ENCODE results near the gene EHD1. TPM values are rescaled to one million over a fixed set of nuclear protein-coding genes. Genes with fewer than 3 reads are reported as not detected.

EHD1 gene
- total RNA-seq (2021; fragmentation: NEBNext Ultra II Directional; extraction: Animal tissue kit (Norgen Biotek cat#: 25700)) = 100 to 1,000 TPM; 189 to 227 (median 197) TPM
- long read RNA-seq, full-length matches to known transcripts = 116 of 156 reads
- long read RNA-seq, partial matches to known transcripts = 40 of 156 reads
- long read RNA-seq, other reads (novel, unspliced or antisense) = 0 of 156 reads

DNA sequence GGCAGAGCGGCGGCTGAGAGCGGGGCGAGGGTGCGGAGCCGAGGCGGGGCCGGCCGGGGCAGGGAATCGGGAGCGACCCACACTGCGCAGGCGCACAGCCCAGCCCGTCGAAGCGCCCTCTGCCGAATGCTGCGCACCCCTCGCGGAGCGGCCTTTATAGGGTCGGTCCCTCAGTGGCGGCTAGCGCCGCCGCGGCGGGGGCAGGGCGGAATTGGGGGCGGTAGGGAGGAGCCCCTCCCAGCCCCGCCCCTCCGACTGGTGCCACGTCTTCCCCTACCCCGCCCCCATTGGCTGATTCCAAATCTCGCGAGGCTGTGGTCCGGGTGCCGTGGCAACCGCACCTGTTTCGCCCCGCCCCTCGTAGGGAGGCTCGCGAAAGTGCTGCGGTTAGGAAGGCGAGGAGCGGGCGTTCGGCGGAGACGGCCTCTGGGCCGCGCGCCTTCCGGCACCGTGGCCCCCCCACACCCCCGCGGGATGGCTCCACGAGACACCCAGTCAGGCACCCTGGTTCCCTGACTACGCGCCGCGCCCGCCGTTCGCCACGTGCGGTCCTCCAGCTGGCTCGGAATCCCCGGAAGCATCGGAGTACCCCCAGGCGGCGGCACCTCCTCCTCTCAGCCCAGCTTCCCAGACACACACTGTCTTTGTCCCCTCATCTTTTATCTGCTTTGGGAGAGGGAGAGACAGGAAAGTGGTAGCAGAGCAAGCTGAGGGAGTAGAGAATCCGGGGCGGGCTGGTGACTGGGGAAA is at the start of gene EHD1:
Gene EHD1 (minus strand): TSS at position 128 of the 750 bp plus-strand sequence. CDS start 157 bp downstream, outside the sequence.
- peaks cover 53% of the 10 kb centered on the region for H3K4me1 Mint-ChIP-seq (ENCODE audit: low read depth)
- H3K27ac Mint-ChIP-seq = peak within 1 kb of the TSS; percentile 91
- H3K9me3 Mint-ChIP-seq = no peaks in the 10 kb centered on the region
- TF ChIP-seq, protein P1, sequence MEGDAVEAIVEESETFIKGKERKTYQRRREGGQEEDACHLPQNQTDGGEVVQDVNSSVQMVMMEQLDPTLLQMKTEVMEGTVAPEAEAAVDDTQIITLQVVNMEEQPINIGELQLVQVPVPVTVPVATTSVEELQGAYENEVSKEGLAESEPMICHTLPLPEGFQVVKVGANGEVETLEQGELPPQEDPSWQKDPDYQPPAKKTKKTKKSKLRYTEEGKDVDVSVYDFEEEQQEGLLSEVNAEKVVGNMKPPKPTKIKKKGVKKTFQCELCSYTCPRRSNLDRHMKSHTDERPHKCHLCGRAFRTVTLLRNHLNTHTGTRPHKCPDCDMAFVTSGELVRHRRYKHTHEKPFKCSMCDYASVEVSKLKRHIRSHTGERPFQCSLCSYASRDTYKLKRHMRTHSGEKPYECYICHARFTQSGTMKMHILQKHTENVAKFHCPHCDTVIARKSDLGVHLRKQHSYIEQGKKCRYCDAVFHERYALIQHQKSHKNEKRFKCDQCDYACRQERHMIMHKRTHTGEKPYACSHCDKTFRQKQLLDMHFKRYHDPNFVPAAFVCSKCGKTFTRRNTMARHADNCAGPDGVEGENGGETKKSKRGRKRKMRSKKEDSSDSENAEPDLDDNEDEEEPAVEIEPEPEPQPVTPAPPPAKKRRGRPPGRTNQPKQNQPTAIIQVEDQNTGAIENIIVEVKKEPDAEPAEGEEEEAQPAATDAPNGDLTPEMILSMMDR (IDR thresholded peaks at IDR 0.05) = peak; percentile 76
- H3K27me3 Mint-ChIP-seq (ENCODE audit: insufficient read depth) = peaks cover 14% of the 10 kb centered on the region
- H3K36me3 Mint-ChIP-seq (ENCODE audit: low read depth) = peaks cover 35% of the 10 kb centered on the region
- H3K4me3 Mint-ChIP-seq = peak within 1 kb of the TSS; percentile 99
- DNase-seq = peak; percentile 94

DNA sequence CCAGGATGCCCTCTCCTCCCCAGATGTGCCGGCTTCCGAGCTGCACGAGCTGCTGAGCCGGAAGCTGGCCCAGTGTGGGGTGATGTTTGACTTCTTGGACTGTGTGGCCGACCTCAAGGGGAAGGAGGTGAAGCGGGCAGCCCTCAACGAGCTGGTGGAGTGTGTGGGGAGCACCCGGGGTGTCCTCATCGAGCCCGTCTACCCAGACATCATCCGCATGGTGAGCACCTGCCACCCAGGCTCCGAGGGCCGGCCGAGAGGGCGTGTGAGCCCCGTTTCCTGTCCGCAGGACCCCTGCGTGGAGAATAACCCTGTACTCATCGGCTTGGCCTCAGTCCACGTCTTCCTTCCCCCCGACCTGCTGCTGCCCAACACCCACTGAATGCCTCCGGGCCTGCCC is 48.3 kb upstream of the EHD1 start:
- DNase-seq = no peak
- no peak overlapping the region; the same call in 1 of the 2 replicates for H3K4me3 Mint-ChIP-seq
- H3K27me3 Mint-ChIP-seq (ENCODE audit: insufficient read depth) = no peaks in the 10 kb centered on the region
- no peak overlapping the region for H3K27ac Mint-ChIP-seq
- 0 out of 2 replicates have a peak, but pooled peaks cover 13% of the 10 kb centered on the region for H3K36me3 Mint-ChIP-seq (ENCODE audit: low read depth)
- TF ChIP-seq, protein P1 (IDR thresholded peaks at IDR 0.05) = no peak
- H3K4me1 Mint-ChIP-seq (ENCODE audit: low read depth) = peaks cover 10% of the 10 kb centered on the region
- no peaks in the 10 kb centered on the region for H3K9me3 Mint-ChIP-seq

DNA sequence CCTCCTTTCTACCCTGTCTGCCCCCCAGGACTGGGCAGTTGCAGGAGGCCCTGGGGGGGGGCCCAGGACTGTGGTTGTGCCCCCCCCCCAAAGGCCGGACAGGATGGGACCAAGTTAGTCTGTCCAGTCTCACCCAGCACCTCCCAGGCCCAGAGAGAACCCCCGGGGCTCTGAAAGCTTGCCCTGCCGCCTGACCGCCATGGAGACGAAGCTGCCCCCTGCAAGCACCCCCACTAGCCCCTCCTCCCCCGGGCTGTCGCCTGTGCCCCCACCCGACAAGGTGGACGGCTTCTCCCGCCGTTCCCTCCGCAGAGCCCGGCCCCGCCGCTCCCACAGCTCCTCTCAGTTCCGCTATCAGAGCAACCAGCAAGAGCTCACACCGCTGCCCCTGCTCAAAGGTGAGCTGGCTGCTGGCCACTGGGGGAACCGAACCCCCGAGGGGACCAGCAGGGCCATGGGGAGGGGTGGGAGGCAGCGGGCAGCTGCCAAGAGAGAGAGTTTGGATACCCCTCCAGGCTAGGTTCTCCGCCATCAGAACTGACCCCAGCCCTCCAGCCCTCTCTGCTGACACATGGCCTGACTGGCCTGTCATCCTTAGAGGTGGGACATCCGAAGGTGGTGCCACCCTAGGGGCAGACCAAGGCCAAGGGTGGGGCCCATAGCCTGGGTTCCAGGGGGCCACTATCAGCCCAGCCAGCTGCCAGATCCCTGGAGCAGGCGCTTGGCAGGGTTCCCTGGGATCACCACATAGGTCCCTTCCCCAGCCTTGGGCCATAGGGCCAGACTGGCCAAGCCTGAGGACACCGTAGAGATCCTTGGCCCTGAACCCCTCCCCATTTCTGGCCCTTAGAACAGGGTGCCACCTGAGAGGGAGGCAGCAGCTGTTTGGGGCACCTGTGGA is 47.4 kb upstream of the EHD1 start:
- Mint-ChIP-seq H3K9me3 (no peaks in the 10 kb centered on the region), H3K4me3 (peak overlapping the region; percentile 95), H3K36me3 (ENCODE audit: low read depth) (0 out of 2 replicates have a peak, but pooled peaks cover 9% of the 10 kb centered on the region), H3K4me1 (ENCODE audit: low read depth) (peaks cover 10% of the 10 kb centered on the region), H3K27me3 (ENCODE audit: insufficient read depth) (no peaks in the 10 kb centered on the region), H3K27ac (no peak overlapping the region)
- DNase-seq = no peak
- TF ChIP-seq, protein P1 (IDR thresholded peaks at IDR 0.05) = no peak

DNA sequence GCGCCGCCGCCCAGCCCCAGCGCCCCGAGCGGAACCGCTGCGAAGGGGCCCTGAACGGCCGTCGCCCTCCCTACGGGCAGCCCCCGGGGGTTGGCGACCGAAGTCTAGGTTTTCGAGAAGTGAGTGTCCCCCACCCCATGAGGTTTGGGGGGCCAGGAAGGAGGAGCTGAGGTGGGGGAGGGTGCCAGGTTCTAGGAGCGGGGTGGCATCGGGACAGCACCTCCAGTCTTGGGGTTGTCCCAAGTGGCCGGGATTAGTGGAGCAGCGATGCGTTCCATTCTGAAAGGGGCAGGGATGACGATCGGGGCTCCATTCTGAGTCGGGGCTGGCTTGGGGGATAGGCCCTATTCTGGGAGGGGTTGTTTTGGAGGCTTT is 46.5 kb upstream of the EHD1 start:
- TF ChIP-seq, protein P1 (IDR thresholded peaks at IDR 0.05) = no peak
- Mint-ChIP-seq H3K4me3 (peak overlapping the region; percentile 95), H3K9me3 (no peaks in the 10 kb centered on the region), H3K27ac (peak overlapping the region; percentile 73), H3K36me3 (ENCODE audit: low read depth) (no peaks in the 10 kb centered on the region), H3K4me1 (ENCODE audit: low read depth) (peaks cover 14% of the 10 kb centered on the region), H3K27me3 (ENCODE audit: insufficient read depth) (no peaks in the 10 kb centered on the region)
- DNase-seq = no peak
